K562 (cell line): Measurements from ENCODE around the gene RHEBL1. TPM values are rescaled to one million over a fixed set of nuclear protein-coding genes. Genes with fewer than 3 reads are reported as not detected.

Experiments used
- ATAC-seq: fragments of 200-7000 bp; cut with Tn5 transposase; 3 replicates; pipeline ENCODE4 v1.9.1; 2020; ENCODE audit warnings: moderate library complexity
- BruUV-seq: library from RNA; stranded (reverse); fragments of 400-500 nt; replicated peaks from 2 replicates; lab custom pipeline; 2021; lab: Mats Ljungman, UMichigan
- CTCF ChIA-PET: fragments of 300-600 bp; formaldehyde crosslinking; extraction: SDS; loops from one replicate; lab custom pipeline; 2021; ENCODE audit warnings: low intra/inter-chr PET ratio; lab: Yijun Ruan, JAX
- POLR2A ChIA-PET: fragments of 300-600, 350-650 bp; sonication (Branson Sonifier 250); formaldehyde crosslinking; extraction: SDS; loops from one replicate; lab custom pipeline; 2021; ENCODE audit warnings: antibody characterized with exemption, inconsistent platforms; lab: Yijun Ruan, JAX
- DNase-seq, 4 experiments: peaks; one replicate each; pipeline versions ENCODE4 v3.0.0 to v3.0.0-alpha.2; 2011 to 2018; ENCODE audit warnings: low spot score in 3 of 4, mixed read lengths in 3 of 4; ENCODE audit errors: extremely low read depth in 1 of 4
- FAIRE-seq: peaks from 2 replicates; lab custom pipeline; 2011; peaks lifted over from hg19 to GRCh38; lab: Jason Lieb, UNC
- H2AFZ ChIP-seq: 2 replicates; pipeline ENCODE4 v1.6.0; 2011; ENCODE audit warnings: low read depth, low read length, control low read depth, inconsistent platforms
- H3K27ac ChIP-seq: fragments of 200-600 bp; 3 replicates; pipeline ENCODE4 v1.8.0; 2011; ENCODE audit warnings: low read depth, mild to moderate bottlenecking, control low read depth, inconsistent platforms, low read length, moderate library complexity, mixed read lengths; ENCODE audit errors: extremely low read depth
- H3K27me3 ChIP-seq, 2 experiments: fragments of 300-600 bp in 1 of 2; 2 replicates in 1 of 2; 3 replicates in 1 of 2; pipeline versions ENCODE4 v1.6.0 to v1.8.0; 2011; ENCODE audit warnings: inconsistent platforms in 2 of 2, low read length in 2 of 2, mild to moderate bottlenecking in 1 of 2, mixed read lengths in 1 of 2, moderate library complexity in 1 of 2; ENCODE audit not compliant: control insufficient read depth in 2 of 2, insufficient read depth in 2 of 2
- H3K36me3 ChIP-seq: fragments of 300-600 bp; 3 replicates; pipeline ENCODE4 v1.8.0; 2011; ENCODE audit warnings: mild to moderate bottlenecking, low read length, inconsistent platforms; ENCODE audit not compliant: control insufficient read depth, insufficient read depth
- H3K4me1 ChIP-seq, 2 experiments: fragments of 200-600 bp in 1 of 2; replicated peaks in 1 of 2; 2 replicates in 1 of 2; 3 replicates in 1 of 2; pipeline versions ENCODE4 v1.5.1 to v1.8.0; 2011; ENCODE audit warnings: inconsistent platforms in 2 of 2, low read length in 2 of 2, mild to moderate bottlenecking in 1 of 2, mixed read lengths in 1 of 2, moderate library complexity in 1 of 2; ENCODE audit not compliant: control insufficient read depth in 2 of 2, insufficient read depth in 2 of 2
- H3K4me2 ChIP-seq: 2 replicates; pipeline ENCODE4 v1.6.1; 2011; ENCODE audit warnings: low read length, control low read depth, inconsistent platforms, mixed read lengths; ENCODE audit not compliant: insufficient read depth
- H3K4me3 ChIP-seq: fragments of 200-600 bp; sonication (generic), shearing (Covaris generic); 2 replicates; pipeline ENCODE4 v1.5.1; 2016; ENCODE audit warnings: control low read depth, inconsistent platforms
- H3K79me2 ChIP-seq: fragments of 200-600 bp; 3 replicates; pipeline ENCODE4 v1.8.0; 2011; ENCODE audit warnings: low read length, inconsistent platforms; ENCODE audit not compliant: control insufficient read depth, insufficient read depth
- H3K9ac ChIP-seq, 2 experiments: 2 replicates each; pipeline versions ENCODE4 v1.6.0 to v1.6.1; 2011; ENCODE audit warnings: low read depth in 2 of 2, low read length in 2 of 2, control low read depth in 1 of 2, inconsistent platforms in 1 of 2, mild to moderate bottlenecking in 1 of 2, mixed read lengths in 1 of 2; ENCODE audit not compliant: insufficient read depth in 1 of 2
- H3K9me1 ChIP-seq: one replicate; pipeline ENCODE4 v1.6.0; 2011; ENCODE audit warnings: inconsistent platforms, mild to moderate bottlenecking, low read length, moderate library complexity; ENCODE audit not compliant: control insufficient read depth, insufficient read depth
- H3K9me3 ChIP-seq: replicated peaks from 2 replicates; pipeline ENCODE4 v1.5.1; 2011; ENCODE audit warnings: low read depth, low read length, inconsistent platforms; ENCODE audit not compliant: control insufficient read depth, insufficient read depth
- H4K20me1 ChIP-seq: replicated peaks from 2 replicates; pipeline ENCODE4 v1.6.1; 2011; ENCODE audit warnings: low read length, inconsistent platforms, mixed read lengths; ENCODE audit not compliant: control insufficient read depth, insufficient read depth
- ATF7 ChIP-seq: fragments of 450-650 bp; IDR thresholded peaks from 2 replicates; pipeline ENCODE4 v1.7.1; 2014; ENCODE audit warnings: mild to moderate bottlenecking, moderate library complexity
- FOXP4 ChIP-seq: sonication (generic); formaldehyde crosslinking; IDR thresholded peaks from 2 replicates; pipeline ENCODE4 v1.8.0; 2022; ENCODE audit warnings: mild to moderate bottlenecking, missing genetic modification reagents, borderline replicate concordance
- HLTF ChIP-seq: fragments of 450-650 bp; IDR thresholded peaks from 2 replicates; pipeline ENCODE4 v1.6.1; 2016
- RBFOX2 ChIP-seq: fragments of 200-400 bp; formaldehyde crosslinking; IDR thresholded peaks from 2 replicates; pipeline ENCODE4 v1.6.1; 2017; ENCODE audit warnings: low read depth, mild to moderate bottlenecking, low read length, moderate library complexity
- SMARCB1 ChIP-seq: IDR thresholded peaks from 2 replicates; pipeline ENCODE4 v1.6.1; 2011; ENCODE audit warnings: improper control_type of control experiment, low read depth; ENCODE audit not compliant: insufficient read length
- ZNF121 ChIP-seq: sonication (generic); formaldehyde crosslinking; conservative IDR thresholded peaks from 2 replicates; pipeline ENCODE4 v1.8.0; 2022; ENCODE audit warnings: missing genetic modification reagents
- ZNF175 ChIP-seq: fragments of 200-800 bp; sonication (Bioruptor generic); IDR thresholded peaks from 2 replicates; pipeline ENCODE4 v1.6.1; 2016; ENCODE audit warnings: low read depth, mild to moderate bottlenecking, missing genetic modification characterization, missing compliant biosample characterization
- WGBS: fragments of 100-300 bp; shearing (Covaris generic); methylation state at CpG from one replicate; pipeline ENCODE4 v1.1.6; 2016; ENCODE audit warnings: low coverage, mixed read lengths; ENCODE audit not compliant: insufficient coverage; ENCODE audit errors: missing lambda C conversion rate; 5-methylcytosine and 5-hydroxymethylcytosine counted together
- in situ Hi-C: fragments of 300-500 bp; cut with MboI; formaldehyde crosslinking; loops from 4 replicates; pipeline ENCODE4 v1.15.0; 2018; ENCODE audit warnings: inconsistent platforms, mixed read lengths
- intact Hi-C: fragments of 100-400 bp; cut with micrococcal nuclease; formaldehyde crosslinking; loops from 2 replicates; pipeline ENCODE4 v1.14.2; 2022
- polyA plus RNA-seq, 8 experiments: library from polyadenylated mRNA; depleted of rRNA in 4 of 8; stranded (reverse) in 5 of 8; unstranded in 3 of 8; fragments of >200 nt; fragmentation: Nextera tagmentation in 2 of 8; fragmentation: Illumina TruSeq in 1 of 8; extraction: Ambion mirVana in 2 of 8; extraction: Trizol in 1 of 8; gene quantifications; 2 replicates each; pipeline versions ENCODE4 v1.2.1 to v1.2.3, GENCODE V29; 2011 to 2014; ENCODE audit warnings: inconsistent platforms in 1 of 8, missing spikeins in 1 of 8
- total RNA-seq, 7 experiments: library from RNA; depleted of rRNA in 6 of 7; stranded (reverse); fragments of >200 nt in 6 of 7; fragmentation: Illumina TruSeq in 2 of 7; extraction: Trizol in 2 of 7; gene quantifications; 2 replicates each; pipeline versions ENCODE4 v1.2.1 to v1.2.3, GENCODE V29; 2011 to 2021; ENCODE audit warnings: low replicate concordance in 1 of 7

The RHEBL1 gene
- total and polyA plus RNA-seq, 9 of the 15 experiments (the other 6 are each of a cell fraction or from before 2014, with no cell fraction given): 4.3 to 36.1 (median 8.2) TPM

GRCh38 chr12:49043241-49043640 lies 26.5 kb downstream of the RHEBL1 start:
- Histone ChIP-seq H3K4me1 (no peaks in the 10 kb centered on the region), H3K4me2 (no peak overlapping the region), H3K9ac (no peak overlapping the region), H4K20me1 (peaks cover 4% of the 10 kb centered on the region; the same call in 1 of the 2 replicates), H3K4me3 (no peak overlapping the region), H3K79me2 (no peaks in the 10 kb centered on the region), H3K36me3 (peaks cover 99% of the 10 kb centered on the region), H3K9me3 (no peaks in the 10 kb centered on the region), H2AFZ (no peak overlapping the region), H3K27ac (no peak overlapping the region), H3K27me3 (no peaks in the 10 kb centered on the region), H3K9me1 (no peaks in the 10 kb centered on the region)
- in situ Hi-C loops: no loop called here
- WGBS: 100% methylated on average over 4 of the region's 4 CpGs
- FAIRE-seq: no peak
- no peak for DNase-seq
- no TSS peak for BruUV-seq
- ChIA-PET CTCF (interaction anchor here (0.7 kb wide), 1 partner anchor 26 kb away, joined by 3 read pairs; no protein-coding TSS in a partner anchor), POLR2A (interaction anchor here (0.7 to 3.4 kb wide), 11 partner anchors 8 to 88 kb away, joined by 3 to 13 read pairs (median 4); partner anchors contain the start of genes RHEBL1 and TUBA1B)
- no peak for ATAC-seq
- intact Hi-C loops: no loop called here
- TF ChIP-seq ATF7 (no peak), ZNF121 (CRISPR knock-in tag) (0 out of 2 replicates have a peak, but pooled peaks have one; percentile 4), ZNF175 (CRISPR knock-in tag) (no peak), FOXP4 (CRISPR knock-in tag) (peak; percentile 40; the same call in 1 of the 2 replicates), RBFOX2 (peak; percentile 14; the same call in 1 of the 2 replicates), SMARCB1 (no peak), HLTF (no peak)
